IgD-negative memory B cell (primary cell): ENCODE data around the gene R3HDM1. TPM values are rescaled to one million over a fixed set of nuclear protein-coding genes. Genes with fewer than 3 reads are reported as not detected.
"Not testable (repeated sequence)": the region's sequence is repeated elsewhere in the genome, so short reads cannot be mapped to it uniquely, and the experiment has no call there.

Experiments
- H3K27ac Mint-ChIP-seq, 3 donors: one replicate each; pipeline ENCODE4 v1.8.0; 2020 to 2022; ENCODE audit warnings: mild to moderate bottlenecking in 3 of 3, mixed read lengths in 3 of 3, moderate library complexity in 1 of 3
- H3K27me3 Mint-ChIP-seq: one replicate; pipeline ENCODE4 v1.8.0; 2021; ENCODE audit warnings: mixed read lengths
- H3K36me3 Mint-ChIP-seq: one replicate; pipeline ENCODE4 v1.8.0; 2020; ENCODE audit warnings: mild to moderate bottlenecking, mixed read lengths
- H3K4me1 Mint-ChIP-seq, 3 donors: one replicate each; pipeline ENCODE4 v1.8.0; 2020 to 2022; ENCODE audit warnings: mixed read lengths in 3 of 3, mild to moderate bottlenecking in 1 of 3
- H3K4me3 Mint-ChIP-seq, 4 donors: one replicate each; pipeline ENCODE4 v1.8.0; 2020 to 2022; ENCODE audit warnings: mild to moderate bottlenecking in 4 of 4, mixed read lengths in 4 of 4, moderate library complexity in 3 of 4
- H3K9me3 Mint-ChIP-seq, 3 donors: one replicate each; pipeline ENCODE4 v1.8.0; 2020 to 2021; ENCODE audit warnings: mixed read lengths in 3 of 3, mild to moderate bottlenecking in 1 of 3
- polyA plus RNA-seq: library from polyadenylated mRNA; unstranded; fragments of 300-500 nt; fragmentation: Illumina TruSeq; gene quantifications from one replicate; pipeline ENCODE4 v1.2.3, GENCODE V29; 2021

Gene R3HDM1
- polyA plus RNA-seq, 1 donor from 2014 or later: 18.1 TPM

- no peaks in the 10 kb centered on the region for H3K27me3 Mint-ChIP-seq
- no peaks in the 10 kb centered on the region for H3K9me3 Mint-ChIP-seq
- peaks cover 0 to 4% (median 2%) of the 10 kb centered on the region in 3 donors for H3K4me1 Mint-ChIP-seq
- peak overlapping the region in 1 of 3 donors; percentile 27 for H3K27ac Mint-ChIP-seq
- H3K36me3 Mint-ChIP-seq: peaks cover 8% of the 10 kb centered on the region
- no peak overlapping the region for H3K4me3 Mint-ChIP-seq
Measured at GRCh38 chr2:135641156-135642068, 110.1 kb downstream of the R3HDM1 start.

DNA sequence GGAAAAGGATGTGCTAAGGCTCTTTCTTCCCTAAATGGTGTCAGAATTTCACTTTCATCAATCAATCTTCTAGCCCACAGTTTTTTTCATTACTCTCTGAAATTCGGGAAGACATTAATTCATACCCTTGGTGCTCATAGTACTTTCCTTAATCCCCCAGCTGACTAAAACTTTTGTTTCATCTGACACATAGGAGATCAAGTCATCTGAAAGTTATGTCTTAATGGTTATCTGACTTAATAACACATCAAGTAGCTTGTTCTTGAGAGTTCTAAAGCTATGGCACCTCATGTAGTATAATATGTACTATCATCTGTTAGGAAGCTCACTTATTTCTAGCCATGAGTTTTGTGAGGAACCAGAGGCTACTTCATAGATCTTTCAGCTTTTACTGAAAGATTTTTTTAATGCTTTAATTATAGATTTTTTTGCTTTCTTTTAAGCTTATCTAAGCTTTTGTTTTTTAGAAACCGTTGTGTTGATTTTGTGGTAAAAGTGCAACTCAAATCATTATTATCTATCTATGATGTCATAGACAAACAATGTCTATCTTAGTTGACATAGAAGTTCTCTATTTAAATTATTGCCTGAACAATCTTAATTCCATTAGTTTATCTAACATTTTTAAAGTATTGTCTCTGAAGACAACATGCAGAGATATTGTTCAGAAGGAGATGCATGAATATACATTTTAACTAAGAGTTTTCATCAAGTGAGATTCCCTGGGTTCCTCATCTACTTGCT, 116.7 kb downstream of the R3HDM1 start:
- Mint-ChIP-seq H3K27ac (peak overlapping the region in 1 of 3 donors; percentile 27), H3K27me3 (no peaks in the 10 kb centered on the region), H3K4me1 (no peaks in the 10 kb centered on the region), H3K9me3 (peaks cover 0 to 1% (median 0%) of the 10 kb centered on the region in 3 donors), H3K36me3 (peaks cover 11% of the 10 kb centered on the region), H3K4me3 (no peak overlapping the region)

- H3K27me3 Mint-ChIP-seq: no peaks in the 10 kb centered on the region
- H3K4me1 Mint-ChIP-seq: no peaks in the 10 kb centered on the region
- H3K9me3 Mint-ChIP-seq: peaks cover 0 to 1% (median 0%) of the 10 kb centered on the region in 3 donors
- H3K4me3 Mint-ChIP-seq: no peak overlapping the region
- peaks cover 15% of the 10 kb centered on the region for H3K36me3 Mint-ChIP-seq
- H3K27ac Mint-ChIP-seq: no peak overlapping the region
Measured at GRCh38 chr2:135650721-135651120, 119.4 kb downstream of the R3HDM1 start.

GRCh38 chr2:135651717-135652116, 120.4 kb downstream of the R3HDM1 start:
- H3K27me3 Mint-ChIP-seq: no peaks in the 10 kb centered on the region
- H3K4me3 Mint-ChIP-seq: no peak overlapping the region
- H3K4me1 Mint-ChIP-seq: no peaks in the 10 kb centered on the region
- peaks cover 0 to 1% (median 0%) of the 10 kb centered on the region in 3 donors for H3K9me3 Mint-ChIP-seq
- no peak overlapping the region for H3K27ac Mint-ChIP-seq
- peaks cover 17% of the 10 kb centered on the region for H3K36me3 Mint-ChIP-seq

GRCh38 chr2:135654239-135654638, 123.0 kb downstream of the R3HDM1 start:
- not testable (repeated sequence) for H3K27me3 Mint-ChIP-seq, H3K4me1 Mint-ChIP-seq, H3K9me3 Mint-ChIP-seq, H3K4me3 Mint-ChIP-seq, H3K27ac Mint-ChIP-seq
- peaks cover 17% of the 10 kb centered on the region for H3K36me3 Mint-ChIP-seq

- no peaks in the 10 kb centered on the region for H3K9me3 Mint-ChIP-seq
- H3K36me3 Mint-ChIP-seq: peaks cover 12% of the 10 kb centered on the region
- H3K4me1 Mint-ChIP-seq: peaks cover 0 to 5% (median 0%) of the 10 kb centered on the region in 3 donors
- no peaks in the 10 kb centered on the region for H3K27me3 Mint-ChIP-seq
- H3K27ac Mint-ChIP-seq: peak overlapping the region in 1 of 3 donors; percentile 80
- peak overlapping the region in 3 of 4 donors; percentile 47 to 93 (median 81) for H3K4me3 Mint-ChIP-seq
Measured at GRCh38 chr2:135657806-135658582, 126.7 kb downstream of the R3HDM1 start.

DNA sequence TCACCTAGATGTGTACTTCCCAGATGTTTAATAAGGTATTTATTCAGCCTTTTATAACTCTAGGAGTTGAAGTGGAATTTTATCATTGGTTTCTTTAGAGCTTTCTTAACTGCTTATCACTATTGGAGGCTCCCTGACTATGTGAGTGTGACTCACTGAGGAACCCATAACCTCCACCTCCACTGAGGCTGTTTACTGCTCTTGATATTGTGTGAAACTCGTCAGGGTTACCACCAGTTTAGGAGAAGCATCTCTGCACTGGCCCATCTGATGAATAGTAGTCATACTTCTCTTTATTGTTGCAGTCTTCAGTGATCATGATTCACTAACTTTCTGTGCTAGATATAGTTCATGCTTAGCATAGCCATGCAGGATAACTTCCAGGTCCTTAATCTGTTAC, 130.8 kb downstream of the R3HDM1 start:
- Mint-ChIP-seq H3K4me3 (no peak overlapping the region), H3K36me3 (peaks cover 2% of the 10 kb centered on the region), H3K4me1 (peaks cover 0 to 10% (median 4%) of the 10 kb centered on the region in 3 donors), H3K27me3 (no peaks in the 10 kb centered on the region), H3K27ac (no peak overlapping the region), H3K9me3 (no peaks in the 10 kb centered on the region)

- H3K9me3 Mint-ChIP-seq: no peaks in the 10 kb centered on the region
- H3K4me1 Mint-ChIP-seq: peaks cover 0 to 5% (median 4%) of the 10 kb centered on the region in 3 donors
- H3K36me3 Mint-ChIP-seq: peaks cover 5% of the 10 kb centered on the region
- no peak overlapping the region for H3K4me3 Mint-ChIP-seq
- H3K27ac Mint-ChIP-seq: no peak overlapping the region
- no peaks in the 10 kb centered on the region for H3K27me3 Mint-ChIP-seq
Measured at GRCh38 chr2:135663148-135663700, 131.9 kb downstream of the R3HDM1 start.

DNA sequence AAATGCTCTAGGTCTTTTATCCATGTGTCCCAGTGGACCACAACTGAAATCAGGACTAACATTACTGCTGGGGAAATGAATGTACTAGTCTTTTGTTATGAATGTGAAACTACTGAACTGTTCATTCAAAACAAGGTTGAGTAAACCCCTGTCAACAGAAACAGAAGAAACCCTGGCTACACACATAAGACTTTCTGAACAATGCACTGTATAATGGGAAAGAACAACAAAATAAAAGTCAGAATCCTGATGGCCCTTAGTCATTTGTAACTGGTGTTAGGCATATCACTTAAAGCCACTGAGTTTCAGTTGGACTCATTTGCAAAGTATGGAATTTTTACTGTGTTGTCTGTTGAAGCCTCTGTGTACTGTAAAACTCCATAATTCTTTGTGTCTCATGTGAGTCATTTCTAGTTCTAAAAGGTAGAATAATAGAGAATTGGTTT, 133.4 kb downstream of the R3HDM1 start:
- Mint-ChIP-seq H3K27me3 (no peaks in the 10 kb centered on the region), H3K4me3 (no peak overlapping the region), H3K27ac (no peak overlapping the region), H3K9me3 (no peaks in the 10 kb centered on the region), H3K4me1 (peaks cover 0 to 5% (median 4%) of the 10 kb centered on the region in 3 donors), H3K36me3 (peaks cover 6% of the 10 kb centered on the region)

GRCh38 chr2:135667045-135667444, 135.8 kb downstream of the R3HDM1 start:
- Mint-ChIP-seq H3K27me3 (no peaks in the 10 kb centered on the region), H3K27ac (no peak overlapping the region), H3K4me3 (no peak overlapping the region), H3K4me1 (peaks cover 0 to 5% (median 4%) of the 10 kb centered on the region in 3 donors), H3K9me3 (no peaks in the 10 kb centered on the region), H3K36me3 (peaks cover 7% of the 10 kb centered on the region)

GRCh38 chr2:135674453-135674852, 143.2 kb downstream of the R3HDM1 start:
- Mint-ChIP-seq H3K27ac (no peak overlapping the region), H3K27me3 (no peaks in the 10 kb centered on the region), H3K4me3 (no peak overlapping the region), H3K36me3 (peaks cover 16% of the 10 kb centered on the region), H3K4me1 (no peaks in the 10 kb centered on the region), H3K9me3 (no peaks in the 10 kb centered on the region)

DNA sequence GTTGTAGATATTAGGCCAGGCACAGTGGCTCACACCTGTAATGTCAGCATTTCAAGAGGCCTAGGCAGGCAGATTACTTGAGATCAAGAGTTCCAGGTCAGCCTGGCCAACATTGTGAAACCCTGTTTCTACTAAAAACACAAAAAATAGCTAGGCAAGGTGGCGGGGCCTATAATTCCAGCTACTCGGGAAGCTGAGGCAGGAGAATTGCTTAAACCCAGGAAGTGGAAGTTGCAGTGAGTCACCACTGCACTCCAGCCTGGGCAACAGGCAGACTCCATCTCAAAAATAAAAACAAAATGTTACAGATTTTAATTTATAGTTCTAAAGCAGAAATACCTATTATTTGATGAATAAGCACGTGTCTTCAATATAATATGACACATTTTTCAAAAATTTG, 144.7 kb downstream of the R3HDM1 start:
- Mint-ChIP-seq H3K4me3 (no peak overlapping the region), H3K27ac (no peak overlapping the region), H3K27me3 (no peaks in the 10 kb centered on the region), H3K36me3 (peaks cover 21% of the 10 kb centered on the region), H3K9me3 (no peaks in the 10 kb centered on the region), H3K4me1 (no peaks in the 10 kb centered on the region)

GRCh38 chr2:135679125-135679524, 147.8 kb downstream of the R3HDM1 start:
- H3K4me3 Mint-ChIP-seq: no peak overlapping the region
- H3K27me3 Mint-ChIP-seq: no peaks in the 10 kb centered on the region
- H3K36me3 Mint-ChIP-seq: peaks cover 22% of the 10 kb centered on the region
- peaks cover 0 to 2% (median 0%) of the 10 kb centered on the region in 3 donors for H3K4me1 Mint-ChIP-seq
- no peaks in the 10 kb centered on the region for H3K9me3 Mint-ChIP-seq
- no peak overlapping the region for H3K27ac Mint-ChIP-seq

DNA sequence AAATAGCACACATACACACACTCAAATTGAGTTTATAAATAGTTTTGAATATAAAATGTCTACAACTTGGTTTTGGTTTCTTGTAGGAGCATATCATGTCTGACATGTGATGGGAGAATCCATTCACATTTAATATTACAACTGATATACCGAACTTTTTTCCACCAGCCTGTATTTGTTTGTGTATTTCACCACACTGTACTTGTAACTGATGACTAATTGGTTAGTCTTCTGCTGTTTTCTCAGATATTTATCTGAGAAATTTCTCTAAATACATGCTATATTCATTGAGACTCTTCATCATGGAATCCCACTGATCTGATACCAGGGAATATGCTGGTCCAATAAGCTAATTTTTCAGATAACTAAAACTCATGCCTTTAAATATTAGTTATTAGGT, 154.1 kb downstream of the R3HDM1 start:
- Mint-ChIP-seq H3K36me3 (peaks cover 17% of the 10 kb centered on the region), H3K4me1 (peaks cover 0 to 8% (median 2%) of the 10 kb centered on the region in 3 donors), H3K4me3 (no peak overlapping the region), H3K27me3 (no peaks in the 10 kb centered on the region), H3K27ac (no peak overlapping the region), H3K9me3 (no peaks in the 10 kb centered on the region)
